ENCODE measurements around the gene NR5A2.

Gene NR5A2

GRCh38 chr1:200103966-200104583, 76.6 kb downstream of the NR5A2 start:
- TF ChIP-seq MYNN (tag by site-specific recombination; IDR thresholded peaks at IDR 0.05; ENCODE audit: borderline replicate concordance): no peak
- TF ChIP-seq, protein P1, sequence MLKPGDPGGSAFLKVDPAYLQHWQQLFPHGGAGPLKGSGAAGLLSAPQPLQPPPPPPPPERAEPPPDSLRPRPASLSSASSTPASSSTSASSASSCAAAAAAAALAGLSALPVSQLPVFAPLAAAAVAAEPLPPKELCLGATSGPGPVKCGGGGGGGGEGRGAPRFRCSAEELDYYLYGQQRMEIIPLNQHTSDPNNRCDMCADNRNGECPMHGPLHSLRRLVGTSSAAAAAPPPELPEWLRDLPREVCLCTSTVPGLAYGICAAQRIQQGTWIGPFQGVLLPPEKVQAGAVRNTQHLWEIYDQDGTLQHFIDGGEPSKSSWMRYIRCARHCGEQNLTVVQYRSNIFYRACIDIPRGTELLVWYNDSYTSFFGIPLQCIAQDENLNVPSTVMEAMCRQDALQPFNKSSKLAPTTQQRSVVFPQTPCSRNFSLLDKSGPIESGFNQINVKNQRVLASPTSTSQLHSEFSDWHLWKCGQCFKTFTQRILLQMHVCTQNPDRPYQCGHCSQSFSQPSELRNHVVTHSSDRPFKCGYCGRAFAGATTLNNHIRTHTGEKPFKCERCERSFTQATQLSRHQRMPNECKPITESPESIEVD (tag by site-specific recombination; IDR thresholded peaks at IDR 0.05): peak; percentile 65; the same call in 1 of the 2 replicates
- no peak for TF ChIP-seq SALL2 (tag by site-specific recombination; IDR thresholded peaks at IDR 0.05; ENCODE audit: borderline replicate concordance)
- TF ChIP-seq ZNF354C (tag by site-specific recombination; IDR thresholded peaks at IDR 0.05; ENCODE audit: borderline replicate concordance, low read depth): no peak
- Histone ChIP-seq H3K36me3 (ENCODE audit: control insufficient read depth in 2 of 2, insufficient read depth in 1 of 2, low read length in 2 of 2) (no peaks in the 10 kb centered on the region), H3K27ac (ENCODE audit: extremely low read depth, low read depth, low read length) (no peak overlapping the region), H3K4me3 (ENCODE audit: low read depth, low read length) (no peak overlapping the region), H3K4me1 (ENCODE audit: control insufficient read depth, insufficient read depth, low read length) (no peaks in the 10 kb centered on the region), H3K9me3 (ENCODE audit: control insufficient read depth, insufficient read depth, low read depth, low read length) (no peaks in the 10 kb centered on the region)
- CTCF ChIA-PET: no interaction called here
- POLR2A ChIA-PET: no interaction called here

- TF ChIP-seq ZNF335 (tag by site-specific recombination; conservative IDR thresholded peaks at IDR 0.05) (peak; percentile 51), ZNF768 (tag by site-specific recombination; IDR thresholded peaks at IDR 0.05) (no peak), ZNF658 (tag by site-specific recombination; IDR thresholded peaks at IDR 0.05) (no peak), ZNF223 (tag by site-specific recombination; IDR thresholded peaks at IDR 0.05) (no peak), EGR2 (tag by site-specific recombination; IDR thresholded peaks at IDR 0.05; ENCODE audit: low read depth) (0 out of 2 replicates have a peak, but pooled peaks have one; percentile 10), ZFHX2 (tag by site-specific recombination; conservative IDR thresholded peaks at IDR 0.05) (peak; percentile 16; the same call in 1 of the 2 replicates), OSR2 (tag by site-specific recombination; IDR thresholded peaks at IDR 0.05) (peak; percentile 34; the same call in 1 of the 2 replicates)
- TF ChIP-seq, protein P2, sequence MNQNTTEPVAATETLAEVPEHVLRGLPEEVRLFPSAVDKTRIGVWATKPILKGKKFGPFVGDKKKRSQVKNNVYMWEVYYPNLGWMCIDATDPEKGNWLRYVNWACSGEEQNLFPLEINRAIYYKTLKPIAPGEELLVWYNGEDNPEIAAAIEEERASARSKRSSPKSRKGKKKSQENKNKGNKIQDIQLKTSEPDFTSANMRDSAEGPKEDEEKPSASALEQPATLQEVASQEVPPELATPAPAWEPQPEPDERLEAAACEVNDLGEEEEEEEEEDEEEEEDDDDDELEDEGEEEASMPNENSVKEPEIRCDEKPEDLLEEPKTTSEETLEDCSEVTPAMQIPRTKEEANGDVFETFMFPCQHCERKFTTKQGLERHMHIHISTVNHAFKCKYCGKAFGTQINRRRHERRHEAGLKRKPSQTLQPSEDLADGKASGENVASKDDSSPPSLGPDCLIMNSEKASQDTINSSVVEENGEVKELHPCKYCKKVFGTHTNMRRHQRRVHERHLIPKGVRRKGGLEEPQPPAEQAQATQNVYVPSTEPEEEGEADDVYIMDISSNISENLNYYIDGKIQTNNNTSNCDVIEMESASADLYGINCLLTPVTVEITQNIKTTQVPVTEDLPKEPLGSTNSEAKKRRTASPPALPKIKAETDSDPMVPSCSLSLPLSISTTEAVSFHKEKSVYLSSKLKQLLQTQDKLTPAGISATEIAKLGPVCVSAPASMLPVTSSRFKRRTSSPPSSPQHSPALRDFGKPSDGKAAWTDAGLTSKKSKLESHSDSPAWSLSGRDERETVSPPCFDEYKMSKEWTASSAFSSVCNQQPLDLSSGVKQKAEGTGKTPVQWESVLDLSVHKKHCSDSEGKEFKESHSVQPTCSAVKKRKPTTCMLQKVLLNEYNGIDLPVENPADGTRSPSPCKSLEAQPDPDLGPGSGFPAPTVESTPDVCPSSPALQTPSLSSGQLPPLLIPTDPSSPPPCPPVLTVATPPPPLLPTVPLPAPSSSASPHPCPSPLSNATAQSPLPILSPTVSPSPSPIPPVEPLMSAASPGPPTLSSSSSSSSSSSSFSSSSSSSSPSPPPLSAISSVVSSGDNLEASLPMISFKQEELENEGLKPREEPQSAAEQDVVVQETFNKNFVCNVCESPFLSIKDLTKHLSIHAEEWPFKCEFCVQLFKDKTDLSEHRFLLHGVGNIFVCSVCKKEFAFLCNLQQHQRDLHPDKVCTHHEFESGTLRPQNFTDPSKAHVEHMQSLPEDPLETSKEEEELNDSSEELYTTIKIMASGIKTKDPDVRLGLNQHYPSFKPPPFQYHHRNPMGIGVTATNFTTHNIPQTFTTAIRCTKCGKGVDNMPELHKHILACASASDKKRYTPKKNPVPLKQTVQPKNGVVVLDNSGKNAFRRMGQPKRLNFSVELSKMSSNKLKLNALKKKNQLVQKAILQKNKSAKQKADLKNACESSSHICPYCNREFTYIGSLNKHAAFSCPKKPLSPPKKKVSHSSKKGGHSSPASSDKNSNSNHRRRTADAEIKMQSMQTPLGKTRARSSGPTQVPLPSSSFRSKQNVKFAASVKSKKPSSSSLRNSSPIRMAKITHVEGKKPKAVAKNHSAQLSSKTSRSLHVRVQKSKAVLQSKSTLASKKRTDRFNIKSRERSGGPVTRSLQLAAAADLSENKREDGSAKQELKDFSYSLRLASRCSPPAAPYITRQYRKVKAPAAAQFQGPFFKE (tag by site-specific recombination; IDR thresholded peaks at IDR 0.05; ENCODE audit: borderline replicate concordance): no peak
- TF ChIP-seq, protein P3, sequence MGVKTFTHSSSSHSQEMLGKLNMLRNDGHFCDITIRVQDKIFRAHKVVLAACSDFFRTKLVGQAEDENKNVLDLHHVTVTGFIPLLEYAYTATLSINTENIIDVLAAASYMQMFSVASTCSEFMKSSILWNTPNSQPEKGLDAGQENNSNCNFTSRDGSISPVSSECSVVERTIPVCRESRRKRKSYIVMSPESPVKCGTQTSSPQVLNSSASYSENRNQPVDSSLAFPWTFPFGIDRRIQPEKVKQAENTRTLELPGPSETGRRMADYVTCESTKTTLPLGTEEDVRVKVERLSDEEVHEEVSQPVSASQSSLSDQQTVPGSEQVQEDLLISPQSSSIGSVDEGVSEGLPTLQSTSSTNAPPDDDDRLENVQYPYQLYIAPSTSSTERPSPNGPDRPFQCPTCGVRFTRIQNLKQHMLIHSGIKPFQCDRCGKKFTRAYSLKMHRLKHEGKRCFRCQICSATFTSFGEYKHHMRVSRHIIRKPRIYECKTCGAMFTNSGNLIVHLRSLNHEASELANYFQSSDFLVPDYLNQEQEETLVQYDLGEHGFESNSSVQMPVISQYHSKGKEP (tag by site-specific recombination; IDR thresholded peaks at IDR 0.05): peak; percentile 23; the same call in 1 of the 2 replicates
- TF ChIP-seq, protein P4, sequence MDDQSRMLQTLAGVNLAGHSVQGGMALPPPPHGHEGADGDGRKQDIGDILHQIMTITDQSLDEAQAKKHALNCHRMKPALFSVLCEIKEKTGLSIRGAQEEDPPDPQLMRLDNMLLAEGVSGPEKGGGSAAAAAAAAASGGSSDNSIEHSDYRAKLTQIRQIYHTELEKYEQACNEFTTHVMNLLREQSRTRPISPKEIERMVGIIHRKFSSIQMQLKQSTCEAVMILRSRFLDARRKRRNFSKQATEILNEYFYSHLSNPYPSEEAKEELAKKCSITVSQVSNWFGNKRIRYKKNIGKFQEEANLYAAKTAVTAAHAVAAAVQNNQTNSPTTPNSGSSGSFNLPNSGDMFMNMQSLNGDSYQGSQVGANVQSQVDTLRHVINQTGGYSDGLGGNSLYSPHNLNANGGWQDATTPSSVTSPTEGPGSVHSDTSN (CRISPR knock-in tag; IDR thresholded peaks at IDR 0.05): no peak
- POLR2A ChIA-PET: no interaction called here
These were observed 79.5 kb downstream of the NR5A2 start for GRCh38 chr1:200107004-200107470.

More at GRCh38 chr1:200107004-200107470, 79.5 kb downstream of the NR5A2 start:
- no peaks in the 10 kb centered on the region for H3K36me3 ChIP-seq (ENCODE audit: control insufficient read depth in 2 of 2, insufficient read depth in 1 of 2, low read length in 2 of 2)
- H3K9me3 ChIP-seq (ENCODE audit: control insufficient read depth, insufficient read depth, low read depth, low read length): no peaks in the 10 kb centered on the region
- H3K4me1 ChIP-seq (ENCODE audit: control insufficient read depth, insufficient read depth, low read length): no peaks in the 10 kb centered on the region
- H3K4me3 ChIP-seq (ENCODE audit: low read depth, low read length): no peak overlapping the region
- no peak overlapping the region for H3K27ac ChIP-seq (ENCODE audit: extremely low read depth, low read depth, low read length)
- CTCF ChIA-PET: interaction anchor here (0.6 to 0.8 kb wide), 2 partner anchors 151 to 514 kb away, joined by 3 read pairs; no protein-coding TSS in a partner anchor

Measured in HEK293 (cell line).